Hepatocyte (in vitro differentiated cells): Measurements from ENCODE around the gene DNLZ. TPM values are rescaled to one million over a fixed set of nuclear protein-coding genes. Genes with fewer than 3 reads are reported as not detected.
A peak's percentile ranks its signal among the peaks of the same experiment; 100 is the strongest.

Experiments used
- DNase-seq: peaks from one replicate; pipeline ENCODE4 v3.0.0-alpha.2; 2016; ENCODE audit warnings: low spot score
- H2AFZ ChIP-seq: fragments of 200-600 bp; sonication (generic); 2 replicates; pipeline ENCODE4 v1.6.0; 2016; ENCODE audit warnings: antibody characterized with exemption, mild to moderate bottlenecking
- H3K27ac ChIP-seq: fragments of 200-600 bp; sonication (generic); 2 replicates; pipeline ENCODE4 v1.5.1; 2016; ENCODE audit warnings: mild to moderate bottlenecking
- H3K27me3 ChIP-seq: fragments of 200-600 bp; sonication (generic); 2 replicates; pipeline ENCODE4 v1.6.1; 2016
- H3K36me3 ChIP-seq: fragments of 200-600 bp; sonication (generic); replicated peaks from 2 replicates; pipeline ENCODE4 v1.5.1; 2016; ENCODE audit warnings: low read depth; ENCODE audit not compliant: insufficient read depth
- H3K4me1 ChIP-seq: fragments of 200-600 bp; sonication (generic); 2 replicates; pipeline ENCODE4 v1.5.1; 2016; ENCODE audit warnings: mild to moderate bottlenecking, moderate library complexity; ENCODE audit not compliant: insufficient read depth
- H3K4me2 ChIP-seq: fragments of 200-600 bp; sonication (generic); 2 replicates; pipeline ENCODE4 v1.6.0; 2016
- H3K4me3 ChIP-seq: fragments of 200-600 bp; sonication (generic); 2 replicates; pipeline ENCODE4 v1.5.1; 2016; ENCODE audit warnings: mild to moderate bottlenecking
- H3K79me2 ChIP-seq: fragments of 200-600 bp; sonication (generic); 2 replicates; pipeline ENCODE4 v1.6.0; 2017; ENCODE audit warnings: mild to moderate bottlenecking
- H3K9me2 ChIP-seq: fragments of 200-600 bp; sonication (generic); replicated peaks from 2 replicates; pipeline ENCODE4 v1.6.0; 2017; ENCODE audit warnings: mild to moderate bottlenecking; ENCODE audit not compliant: insufficient read depth
- H3K9me3 ChIP-seq: fragments of 200-600 bp; sonication (generic); 2 replicates; pipeline ENCODE4 v1.5.1; 2016; ENCODE audit warnings: low read depth, mild to moderate bottlenecking
- H4K20me1 ChIP-seq: fragments of 200-600 bp; sonication (generic); 2 replicates; pipeline ENCODE4 v1.6.0; 2016; ENCODE audit warnings: mild to moderate bottlenecking; ENCODE audit not compliant: insufficient read depth, poor library complexity, severe bottlenecking
- CTCF ChIP-seq: fragments of 200-600 bp; sonication (generic); IDR thresholded peaks from 2 replicates; pipeline ENCODE4 v1.5.1; 2016; ENCODE audit warnings: antibody characterized with exemption, mild to moderate bottlenecking; ENCODE audit not compliant: poor library complexity
- EZH2 ChIP-seq: fragments of 200-600 bp; sonication (generic); IDR thresholded peaks from 2 replicates; pipeline ENCODE4 v1.6.1; 2016; ENCODE audit warnings: antibody characterized with exemption, mild to moderate bottlenecking, borderline replicate concordance
- EZH2phosphoT487 ChIP-seq: fragments of 200-600 bp; sonication (generic); IDR thresholded peaks from one replicate; pipeline ENCODE4 v1.6.1; 2018; ENCODE audit warnings: antibody characterized with exemption, mild to moderate bottlenecking, low read depth, moderate library complexity; ENCODE audit not compliant: unreplicated experiment, severe bottlenecking
- WGBS: methylation state at CpG from one replicate; pipeline ENCODE4 v1.1.6; 2016; ENCODE audit warnings: low lambda C conversion rate; ENCODE audit errors: missing lambda C conversion rate; 5-methylcytosine and 5-hydroxymethylcytosine counted together
- polyA plus RNA-seq: library from polyadenylated mRNA; unstranded; fragments of >200 nt; fragmentation: Nextera tagmentation; extraction: Ambion mirVana; gene quantifications from 2 replicates; pipeline ENCODE4 v1.2.1, GENCODE V29; 2016
- total RNA-seq: library from RNA; depleted of rRNA; stranded (reverse); fragments of >200 nt; gene quantifications from 2 replicates; pipeline ENCODE4 v1.2.3, GENCODE V29; 2014

DNLZ gene
- total and polyA plus RNA-seq, 2 experiments from 2014 or later = 21.5 to 24.3 TPM

GRCh38 chr9:136372561-136373299 is 9.2 kb upstream of the DNLZ start:
- DNase-seq = peak; percentile 74
- H3K4me3 ChIP-seq = no peak overlapping the region
- WGBS = 42% methylated on average over 21 of the region's 21 CpGs
- no peaks in the 10 kb centered on the region for H3K9me2 ChIP-seq
- no peaks in the 10 kb centered on the region for H4K20me1 ChIP-seq
- H3K4me2 ChIP-seq = peak overlapping the region; percentile 65
- peak overlapping the region; percentile 6 for H2AFZ ChIP-seq
- H3K27me3 ChIP-seq = no peaks in the 10 kb centered on the region
- TF ChIP-seq EZH2phosphoT487 (no peak), CTCF (peak; percentile 12), EZH2 (no peak)
- peaks cover 16% of the 10 kb centered on the region for H3K4me1 ChIP-seq
- H3K36me3 ChIP-seq = no peaks in the 10 kb centered on the region
- peak overlapping the region; percentile 58 for H3K27ac ChIP-seq
- no peaks in the 10 kb centered on the region for H3K79me2 ChIP-seq
- H3K9me3 ChIP-seq = no peaks in the 10 kb centered on the region

GRCh38 chr9:136372006-136372405 is 8.5 kb upstream of the DNLZ start:
- Histone ChIP-seq H3K4me3 (no peak overlapping the region), H3K79me2 (no peaks in the 10 kb centered on the region), H3K36me3 (no peaks in the 10 kb centered on the region), H3K9me2 (no peaks in the 10 kb centered on the region), H3K27me3 (no peaks in the 10 kb centered on the region), H3K9me3 (no peaks in the 10 kb centered on the region), H4K20me1 (no peaks in the 10 kb centered on the region), H2AFZ (no peak overlapping the region), H3K4me1 (peaks cover 16% of the 10 kb centered on the region), H3K4me2 (peak overlapping the region; percentile 65), H3K27ac (no peak overlapping the region)
- 98% methylated on average over 21 of the region's 21 CpGs for WGBS
- no peak for DNase-seq
- TF ChIP-seq CTCF = no peak
- TF ChIP-seq EZH2phosphoT487 = no peak
- no peak for TF ChIP-seq EZH2

- H3K36me3 ChIP-seq = no peaks in the 10 kb centered on the region
- H3K4me1 ChIP-seq = peaks cover 16% of the 10 kb centered on the region
- no peaks in the 10 kb centered on the region for H4K20me1 ChIP-seq
- no peaks in the 10 kb centered on the region for H3K9me2 ChIP-seq
- H3K27ac ChIP-seq = no peak overlapping the region
- TF ChIP-seq EZH2phosphoT487 = no peak
- no peaks in the 10 kb centered on the region for H3K27me3 ChIP-seq
- H3K4me2 ChIP-seq = no peak overlapping the region
- H2AFZ ChIP-seq = no peak overlapping the region
- no peaks in the 10 kb centered on the region for H3K9me3 ChIP-seq
- no peak for DNase-seq
- WGBS = 98% methylated on average over 9 of the region's 13 CpGs
- H3K79me2 ChIP-seq = no peaks in the 10 kb centered on the region
- no peak overlapping the region for H3K4me3 ChIP-seq
Measured at GRCh38 chr9:136371533-136371880, 8.0 kb upstream of the DNLZ start.

- no peak overlapping the region for H3K27ac ChIP-seq
- no peak for TF ChIP-seq CTCF
- no peak for TF ChIP-seq EZH2phosphoT487
- no peak for TF ChIP-seq EZH2
- no peaks in the 10 kb centered on the region for H3K36me3 ChIP-seq
- H3K4me2 ChIP-seq = no peak overlapping the region
- peaks cover 16% of the 10 kb centered on the region for H3K4me1 ChIP-seq
- H3K4me3 ChIP-seq = no peak overlapping the region
- no peak for DNase-seq
- H2AFZ ChIP-seq = no peak overlapping the region
- 95% methylated on average over 54 of the region's 54 CpGs for WGBS
- no peaks in the 10 kb centered on the region for H3K79me2 ChIP-seq
- no peaks in the 10 kb centered on the region for H3K9me2 ChIP-seq
- H3K27me3 ChIP-seq = no peaks in the 10 kb centered on the region
- H3K9me3 ChIP-seq = no peaks in the 10 kb centered on the region
- H4K20me1 ChIP-seq = no peaks in the 10 kb centered on the region
Measured at GRCh38 chr9:136370687-136371532, 7.4 kb upstream of the DNLZ start.
